GM19193 (cell line): ENCODE data around the gene MAP7.

ENCODE experiments used
- POLR2A ChIP-seq: IDR thresholded peaks from 4 replicates; pipeline ENCODE4 v1.6.1; 2011; ENCODE audit not compliant: insufficient read depth, insufficient read length; ENCODE audit errors: extremely low read depth

Gene MAP7

GRCh38 chr6:136471922-136472321 lies 78.3 kb downstream of the MAP7 start:
- TF ChIP-seq POLR2A: no peak

- no peak for TF ChIP-seq POLR2A
Observed at GRCh38 chr6:136471372-136471771, 78.8 kb downstream of the MAP7 start.

- no peak for TF ChIP-seq POLR2A
Observed at GRCh38 chr6:136470044-136470443, 80.2 kb downstream of the MAP7 start.

- TF ChIP-seq POLR2A: no peak
Observed at GRCh38 chr6:136469154-136469553, 81.1 kb downstream of the MAP7 start.

GRCh38 chr6:136468711-136469110 lies 81.5 kb downstream of the MAP7 start:
- no peak for TF ChIP-seq POLR2A

GRCh38 chr6:136467186-136467585 lies 83.0 kb downstream of the MAP7 start:
- no peak for TF ChIP-seq POLR2A

- TF ChIP-seq POLR2A: no peak
Observed at GRCh38 chr6:136466777-136467176, 83.4 kb downstream of the MAP7 start.

- TF ChIP-seq POLR2A: no peak
Observed at GRCh38 chr6:136465766-136466303, 84.4 kb downstream of the MAP7 start.

- no peak for TF ChIP-seq POLR2A
Observed at GRCh38 chr6:136464874-136465273, 85.3 kb downstream of the MAP7 start.

- no peak for TF ChIP-seq POLR2A
Observed at GRCh38 chr6:136464148-136464547, 86.1 kb downstream of the MAP7 start.

- no peak for TF ChIP-seq POLR2A
Observed at GRCh38 chr6:136463743-136464142, 86.5 kb downstream of the MAP7 start.

GRCh38 chr6:136446579-136447187 lies 103.5 kb downstream of the MAP7 start:
- no peak for TF ChIP-seq POLR2A

GRCh38 chr6:136446145-136446544 lies 104.1 kb downstream of the MAP7 start:
- no peak for TF ChIP-seq POLR2A

GRCh38 chr6:136445063-136445462 lies 105.2 kb downstream of the MAP7 start:
- TF ChIP-seq POLR2A: no peak

- TF ChIP-seq POLR2A: no peak
Observed at GRCh38 chr6:136440203-136440602, 110.0 kb downstream of the MAP7 start.

GRCh38 chr6:136439514-136440190 lies 110.6 kb downstream of the MAP7 start:
- TF ChIP-seq POLR2A: no peak

- no peak for TF ChIP-seq POLR2A
Observed at GRCh38 chr6:136438441-136438840, 111.8 kb downstream of the MAP7 start.

GRCh38 chr6:136437246-136437645 lies 113.0 kb downstream of the MAP7 start:
- TF ChIP-seq POLR2A: no peak
